Mesendoderm (in vitro differentiated cells): ENCODE measurements around the gene DISC1.
A peak's percentile ranks its signal among the peaks of the same experiment; 100 is the strongest.
"Not testable (repeated sequence)": the region's sequence is repeated elsewhere in the genome, so short reads cannot be mapped to it uniquely, and the experiment has no call there.

Source experiments
- DNase-seq: peaks from one replicate; pipeline ENCODE4 v3.0.0; 2013
- H2AK5ac ChIP-seq: 2 replicates; pipeline ENCODE4 v1.6.1; 2013; ENCODE audit warnings: low read length, inconsistent platforms
- H2BK120ac ChIP-seq: 2 replicates; pipeline ENCODE4 v1.6.1; 2013; ENCODE audit warnings: low read depth, mild to moderate bottlenecking, low read length, moderate library complexity, mixed read lengths
- H2BK15ac ChIP-seq: replicated peaks from 2 replicates; pipeline ENCODE4 v1.6.1; 2013; ENCODE audit warnings: low read depth, mild to moderate bottlenecking, moderate library complexity
- H2BK5ac ChIP-seq: 2 replicates; pipeline ENCODE4 v1.6.1; 2013; ENCODE audit warnings: low read length, inconsistent platforms
- H3K18ac ChIP-seq: 2 replicates; pipeline ENCODE4 v1.6.1; 2013; ENCODE audit warnings: mild to moderate bottlenecking, low read length, mixed read lengths
- H3K23ac ChIP-seq: one replicate; pipeline ENCODE4 v1.6.1; 2013; ENCODE audit warnings: low read length
- H3K27ac ChIP-seq: 2 replicates; pipeline ENCODE4 v1.5.1; 2013; ENCODE audit warnings: low read depth, mild to moderate bottlenecking, inconsistent platforms, low read length, moderate library complexity
- H3K27me3 ChIP-seq: 2 replicates; pipeline ENCODE4 v1.6.1; 2013; ENCODE audit warnings: low read length, control low read depth, mild to moderate bottlenecking, inconsistent platforms; ENCODE audit not compliant: insufficient read depth, poor library complexity
- H3K36me3 ChIP-seq: 2 replicates; pipeline ENCODE4 v1.6.1; 2013; ENCODE audit warnings: low read length, inconsistent platforms; ENCODE audit not compliant: control insufficient read depth, insufficient read depth
- H3K4ac ChIP-seq: one replicate; pipeline ENCODE4 v1.6.1; 2013; ENCODE audit warnings: low read depth, mild to moderate bottlenecking, low read length, moderate library complexity
- H3K4me1 ChIP-seq: 2 replicates; pipeline ENCODE4 v1.6.1; 2013; ENCODE audit warnings: low read depth, low read length, inconsistent platforms; ENCODE audit not compliant: control insufficient read depth
- H3K4me2 ChIP-seq: 2 replicates; pipeline ENCODE4 v1.6.1; 2013; ENCODE audit warnings: low read length
- H3K4me3 ChIP-seq: 2 replicates; pipeline ENCODE4 v1.5.1; 2013; ENCODE audit warnings: mild to moderate bottlenecking, low read length
- H3K56ac ChIP-seq: one replicate; pipeline ENCODE4 v1.6.1; 2013; ENCODE audit warnings: low read length
- H3K79me1 ChIP-seq: 2 replicates; pipeline ENCODE4 v1.6.1; 2013; ENCODE audit warnings: low read length, inconsistent platforms
- H3K79me2 ChIP-seq: 2 replicates; pipeline ENCODE4 v1.6.1; 2013; ENCODE audit warnings: mild to moderate bottlenecking, low read length; ENCODE audit not compliant: control insufficient read depth, insufficient read depth
- H3K9ac ChIP-seq: 2 replicates; pipeline ENCODE4 v1.6.1; 2013; ENCODE audit warnings: low read length, inconsistent platforms
- H4K5ac ChIP-seq: one replicate; pipeline ENCODE4 v1.6.1; 2013; ENCODE audit warnings: low read length
- H4K8ac ChIP-seq: one replicate; pipeline ENCODE4 v1.6.1; 2013; ENCODE audit warnings: low read depth, mild to moderate bottlenecking, control low read depth, low read length, moderate library complexity
- WGBS: extraction: QIAGEN DNeasy Blood & Tissue Kit; methylation state at CpG from one replicate; pipeline ENCODE4 v1.1.7; 2013; ENCODE audit warnings: low lambda C conversion rate, missing lambda C conversion rate; ENCODE audit not compliant: insufficient coverage; ENCODE audit errors: extremely low coverage; 5-methylcytosine and 5-hydroxymethylcytosine counted together

Gene DISC1

GRCh38 chr1:231940701-231941100 is 314.1 kb downstream of the DISC1 start:
- no peak overlapping the region for H3K4me3 ChIP-seq
- no peak overlapping the region for H3K9ac ChIP-seq
- no peaks in the 10 kb centered on the region for H3K79me2 ChIP-seq
- WGBS, result no CpG with 5 or more reads among the region's 6 CpGs
- no peak overlapping the region for H2BK120ac ChIP-seq
- H3K27ac ChIP-seq, result no peak overlapping the region
- no peak overlapping the region for H2AK5ac ChIP-seq
- no peak overlapping the region for H3K4me2 ChIP-seq
- H3K18ac ChIP-seq, result no peak overlapping the region
- no peak overlapping the region for H2BK5ac ChIP-seq
- H4K8ac ChIP-seq, result no peak overlapping the region
- H3K79me1 ChIP-seq, result no peaks in the 10 kb centered on the region
- no peak overlapping the region for H3K4ac ChIP-seq
- no peak overlapping the region for H3K23ac ChIP-seq
- H4K5ac ChIP-seq, result no peak overlapping the region
- H3K36me3 ChIP-seq, result no peaks in the 10 kb centered on the region
- no peaks in the 10 kb centered on the region for H3K4me1 ChIP-seq
- H2BK15ac ChIP-seq, result no peak overlapping the region
- DNase-seq, result no peak
- no peak overlapping the region for H3K56ac ChIP-seq
- no peaks in the 10 kb centered on the region for H3K27me3 ChIP-seq

DNA sequence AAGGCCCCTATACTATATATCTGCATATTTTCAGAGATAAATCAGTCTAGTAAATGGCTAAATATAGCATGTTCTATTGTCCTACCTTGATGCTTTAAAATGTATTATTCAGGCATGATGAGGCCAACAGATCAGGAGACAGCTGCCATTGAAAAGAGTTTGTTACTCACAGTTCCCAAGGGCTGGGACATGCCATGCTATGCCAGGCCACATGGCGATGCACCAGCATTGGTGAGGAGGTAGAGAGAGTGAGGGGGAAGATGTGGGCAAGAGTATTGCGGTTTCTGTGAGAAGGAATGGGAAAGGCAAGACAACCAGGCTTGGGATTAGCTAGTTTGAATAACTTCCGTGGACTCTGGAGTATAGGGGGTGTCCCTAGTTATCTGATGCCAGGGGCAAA is 316.5 kb downstream of the DISC1 start:
- Histone ChIP-seq H3K4ac (no peak overlapping the region), H3K27me3 (no peaks in the 10 kb centered on the region), H3K23ac (no peak overlapping the region), H3K27ac (no peak overlapping the region), H4K5ac (no peak overlapping the region), H3K79me2 (no peaks in the 10 kb centered on the region), H2BK15ac (no peak overlapping the region), H2BK5ac (no peak overlapping the region), H3K18ac (no peak overlapping the region), H3K36me3 (no peaks in the 10 kb centered on the region), H3K9ac (no peak overlapping the region), H2BK120ac (no peak overlapping the region), H4K8ac (no peak overlapping the region), H3K56ac (no peak overlapping the region), H3K4me2 (no peak overlapping the region), H3K79me1 (no peaks in the 10 kb centered on the region), H3K4me3 (no peak overlapping the region), H3K4me1 (no peaks in the 10 kb centered on the region), H2AK5ac (no peak overlapping the region)
- DNase-seq, result no peak
- no CpG with 5 or more reads among the region's 3 CpGs for WGBS

GRCh38 chr1:231948102-231948501 is 321.5 kb downstream of the DISC1 start:
- H2BK15ac ChIP-seq, H3K18ac ChIP-seq, H3K23ac ChIP-seq, H3K4me2 ChIP-seq, H3K4me1 ChIP-seq, H3K56ac ChIP-seq, H3K4ac ChIP-seq, H4K5ac ChIP-seq, H3K9ac ChIP-seq, H3K27ac ChIP-seq, H2BK5ac ChIP-seq, H3K79me2 ChIP-seq, H3K27me3 ChIP-seq, H3K4me3 ChIP-seq, H2AK5ac ChIP-seq, H2BK120ac ChIP-seq, H4K8ac ChIP-seq, DNase-seq, H3K36me3 ChIP-seq, H3K79me1 ChIP-seq: not testable (repeated sequence)
- WGBS, result no CpG with 5 or more reads among the region's 5 CpGs

DNA sequence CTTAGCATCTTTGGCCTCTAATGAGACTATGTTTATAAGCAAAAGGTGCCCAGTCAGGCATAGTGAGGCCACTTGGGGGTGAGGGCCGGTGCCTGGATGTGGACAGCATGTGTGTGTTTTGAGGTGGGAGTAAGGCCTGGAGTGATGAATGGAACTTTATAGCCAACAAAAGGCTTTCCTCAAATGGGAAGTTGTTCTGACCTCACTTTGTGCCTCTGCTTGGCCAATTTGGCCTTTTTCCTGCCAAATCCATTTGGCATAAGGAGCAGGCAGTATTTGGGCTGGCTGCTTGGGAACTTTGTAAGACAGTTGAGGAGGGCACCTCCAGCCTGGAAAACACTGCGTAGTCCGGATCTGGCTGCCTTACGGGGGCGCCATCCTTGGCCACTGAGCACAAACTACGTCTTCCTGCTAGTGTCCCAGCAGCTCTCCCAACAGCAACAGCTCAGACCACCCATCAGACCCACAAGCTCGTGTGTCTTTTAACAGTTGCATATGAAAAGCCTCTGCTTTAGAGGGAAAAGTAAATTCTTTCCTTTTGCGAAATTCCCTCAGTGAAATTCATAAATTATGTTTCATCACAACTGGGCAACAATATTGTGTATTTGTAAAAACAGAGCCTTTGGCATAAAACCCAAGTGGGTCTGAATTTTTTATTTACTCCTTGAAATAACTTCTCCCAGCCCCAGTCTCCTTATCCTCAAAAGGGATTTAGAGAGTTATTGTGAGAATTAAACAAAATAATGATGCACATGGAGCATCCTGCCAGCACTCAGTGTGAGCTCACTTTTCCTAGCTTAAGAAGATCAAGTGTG is 322.9 kb downstream of the DISC1 start:
- Histone ChIP-seq H3K56ac (no peak overlapping the region), H2BK120ac (no peak overlapping the region), H3K23ac (no peak overlapping the region), H4K5ac (no peak overlapping the region), H3K4ac (no peak overlapping the region), H3K4me1 (peaks cover 3% of the 10 kb centered on the region), H3K36me3 (no peaks in the 10 kb centered on the region), H2BK15ac (no peak overlapping the region), H3K27ac (no peak overlapping the region), H3K4me2 (no peak overlapping the region), H3K79me2 (no peaks in the 10 kb centered on the region), H2BK5ac (no peak overlapping the region), H3K4me3 (no peak overlapping the region), H3K9ac (no peak overlapping the region), H3K79me1 (no peaks in the 10 kb centered on the region), H3K18ac (no peak overlapping the region), H3K27me3 (no peaks in the 10 kb centered on the region), H2AK5ac (no peak overlapping the region), H4K8ac (no peak overlapping the region)
- DNase-seq, result peak; percentile 40
- WGBS, result no CpG with 5 or more reads among the region's 8 CpGs

- no peaks in the 10 kb centered on the region for H3K79me1 ChIP-seq
- WGBS, result no CpG with 5 or more reads among the region's 6 CpGs
These were observed 323.9 kb downstream of the DISC1 start for GRCh38 chr1:231950331-231951128.

More at GRCh38 chr1:231950331-231951128, 323.9 kb downstream of the DISC1 start:
- Histone ChIP-seq H3K18ac (no peak overlapping the region), H3K4me3 (no peak overlapping the region), H4K5ac (no peak overlapping the region), H3K4me2 (no peak overlapping the region), H4K8ac (no peak overlapping the region), H3K9ac (no peak overlapping the region), H2AK5ac (no peak overlapping the region), H3K27ac (no peak overlapping the region), H3K27me3 (no peaks in the 10 kb centered on the region), H3K56ac (no peak overlapping the region), H3K23ac (no peak overlapping the region), H2BK5ac (no peak overlapping the region), H3K4me1 (peaks cover 3% of the 10 kb centered on the region), H3K79me2 (no peaks in the 10 kb centered on the region), H3K4ac (no peak overlapping the region), H2BK120ac (no peak overlapping the region), H3K36me3 (no peaks in the 10 kb centered on the region), H2BK15ac (no peak overlapping the region)
- DNase-seq, result no peak
